ENCODE data around the gene S1PR2.
"Not testable (repeated sequence)": the region's sequence is repeated elsewhere in the genome, so short reads cannot be mapped to it uniquely, and the experiment has no call there.

S1PR2 gene

DNA sequence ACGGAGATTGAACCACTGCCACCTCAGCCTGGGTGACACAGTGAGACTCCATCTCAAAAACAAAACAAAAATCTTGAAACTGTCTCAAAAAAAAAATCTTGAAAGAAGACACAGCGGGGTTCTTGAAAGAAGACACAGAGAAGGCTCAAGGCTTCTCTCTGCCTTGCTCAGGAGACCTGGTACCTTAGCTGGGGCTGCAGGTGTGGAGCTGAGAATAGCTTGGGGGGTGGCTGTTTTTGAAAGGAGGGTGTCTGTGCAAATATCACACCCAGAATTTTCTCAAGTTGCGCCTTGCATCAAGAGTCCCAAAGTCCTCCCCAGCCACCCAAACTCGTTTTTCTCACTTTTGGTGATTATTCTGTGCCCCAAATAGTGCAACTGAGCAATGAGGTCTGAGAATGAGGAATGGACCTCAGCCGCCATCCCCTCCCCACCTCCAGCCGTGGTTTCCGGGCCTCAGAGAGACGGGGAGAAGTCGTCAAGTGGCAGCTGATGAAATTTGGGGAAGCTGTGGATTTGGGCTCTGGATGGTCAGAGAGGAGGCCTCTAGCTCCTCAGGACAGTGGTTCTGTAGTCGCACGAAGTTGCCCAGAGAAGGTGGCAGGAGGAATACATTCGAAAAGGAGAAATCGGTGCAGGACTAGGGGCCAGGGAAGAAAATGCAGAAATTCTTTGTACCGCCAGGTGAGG, 8.8 kb downstream of the S1PR2 start:
- DNase-seq, result no peak

DNA sequence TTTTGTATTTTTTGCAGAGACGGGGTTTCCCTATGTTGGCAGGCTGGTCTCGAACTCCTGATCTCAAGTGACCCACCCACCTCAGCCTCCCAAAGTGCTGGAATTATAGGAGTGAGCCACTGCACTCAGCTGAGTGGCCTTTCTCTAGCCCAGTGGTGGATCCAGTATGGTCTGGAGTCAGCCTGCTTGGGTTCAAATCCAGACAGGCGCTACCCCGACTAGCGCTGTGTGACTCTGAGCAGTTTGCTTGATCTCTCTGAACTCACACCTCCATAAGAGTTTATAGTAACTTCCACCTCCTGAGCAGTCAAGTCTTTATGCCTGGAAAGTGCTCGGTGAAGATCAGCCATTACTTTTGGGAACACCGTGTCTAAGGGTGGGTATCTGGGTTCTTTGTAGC, 10.4 kb downstream of the S1PR2 start:
- DNase-seq, result no peak

DNA sequence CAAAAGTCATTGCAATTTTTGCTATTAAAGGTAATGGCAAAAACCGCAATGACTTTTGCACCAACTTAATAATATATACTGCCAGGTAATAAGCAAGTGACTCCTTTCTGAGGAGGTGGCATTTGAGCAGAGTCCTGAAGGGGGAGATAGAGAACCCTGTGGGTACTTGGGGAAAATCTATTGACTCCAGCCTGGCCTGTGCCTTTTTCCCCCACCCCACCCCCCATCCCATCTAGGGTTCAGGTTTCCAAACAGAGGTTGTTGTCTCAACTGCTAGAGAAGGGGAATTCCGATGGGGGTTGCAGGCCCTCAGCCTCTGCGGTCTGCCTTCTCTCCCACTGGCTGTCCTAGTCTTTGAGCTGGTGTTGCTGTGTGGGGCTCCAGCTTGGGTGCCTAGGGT, 11.5 kb downstream of the S1PR2 start:
- peak; percentile 36 for DNase-seq

DNA sequence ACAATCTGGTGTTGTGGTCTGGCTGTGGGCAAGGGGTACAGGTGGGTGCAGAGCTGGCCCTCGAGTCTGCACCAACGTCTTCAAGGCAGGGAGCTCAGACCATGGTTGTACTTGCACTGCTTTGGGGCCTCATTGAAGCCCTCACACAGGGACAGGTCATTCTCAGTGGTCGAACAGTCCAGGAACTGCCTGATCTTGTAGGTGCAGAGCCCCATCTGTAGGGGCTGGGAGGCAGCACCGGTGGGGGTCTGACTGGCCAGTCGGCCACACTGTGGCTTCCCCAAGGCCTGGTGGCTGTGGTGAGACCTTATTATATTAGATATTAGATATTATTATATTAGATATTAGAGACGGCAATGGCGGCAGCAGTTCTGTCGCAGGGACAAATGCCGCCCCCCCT, 14.0 kb downstream of the S1PR2 start:
- DNase-seq, result no peak

- no peak for DNase-seq
These were observed 16.3 kb downstream of the S1PR2 start for GRCh38 chr19:10214784-10215183.

GRCh38 chr19:10211691-10212090, 19.4 kb downstream of the S1PR2 start:
- no peak for DNase-seq

- DNase-seq, result no peak
These were observed 20.1 kb downstream of the S1PR2 start for GRCh38 chr19:10211061-10211460.

DNA sequence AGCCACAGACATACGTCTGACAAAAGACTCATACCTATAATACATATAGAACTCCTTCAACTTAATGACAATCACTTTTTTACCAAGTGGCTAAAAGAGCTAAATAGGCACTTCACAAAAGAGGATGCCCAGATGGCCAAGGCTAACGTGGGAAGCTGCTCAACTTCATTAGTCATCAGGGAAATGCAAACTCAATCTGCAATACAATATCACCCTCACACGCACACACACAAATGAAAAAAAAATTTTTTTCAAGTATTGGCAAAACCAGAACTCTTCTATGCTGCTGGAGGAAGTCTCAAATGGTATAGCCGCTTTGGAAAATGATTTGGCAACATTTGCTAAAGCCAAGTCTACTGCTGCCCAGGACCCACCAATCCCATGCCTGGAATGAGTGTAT, 21.8 kb downstream of the S1PR2 start:
- no peak for DNase-seq

DNA sequence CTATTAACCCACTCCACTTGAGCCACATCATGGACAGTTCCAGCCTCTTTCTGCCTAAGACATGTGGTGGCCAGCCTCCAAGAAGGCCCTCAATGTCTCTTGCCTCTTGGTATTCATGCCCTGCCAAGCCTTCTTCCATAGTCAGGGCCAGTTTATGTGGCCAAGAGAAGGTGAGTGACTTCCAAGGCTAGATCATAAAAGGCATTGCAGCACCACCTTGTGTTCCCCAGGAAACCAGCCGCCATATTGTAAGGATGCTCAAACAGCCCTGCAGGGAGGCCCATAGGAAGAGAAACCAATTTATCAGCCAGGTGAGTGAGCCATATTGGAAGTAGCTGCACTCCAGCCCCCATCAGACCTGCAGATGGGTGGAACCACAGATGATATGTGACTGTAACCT, 24.1 kb downstream of the S1PR2 start:
- DNase-seq, result no peak

- no peak for DNase-seq
These were observed 24.8 kb downstream of the S1PR2 start for GRCh38 chr19:10206226-10206885.

GRCh38 chr19:10205636-10206035, 25.5 kb downstream of the S1PR2 start:
- DNase-seq, result no peak

DNA sequence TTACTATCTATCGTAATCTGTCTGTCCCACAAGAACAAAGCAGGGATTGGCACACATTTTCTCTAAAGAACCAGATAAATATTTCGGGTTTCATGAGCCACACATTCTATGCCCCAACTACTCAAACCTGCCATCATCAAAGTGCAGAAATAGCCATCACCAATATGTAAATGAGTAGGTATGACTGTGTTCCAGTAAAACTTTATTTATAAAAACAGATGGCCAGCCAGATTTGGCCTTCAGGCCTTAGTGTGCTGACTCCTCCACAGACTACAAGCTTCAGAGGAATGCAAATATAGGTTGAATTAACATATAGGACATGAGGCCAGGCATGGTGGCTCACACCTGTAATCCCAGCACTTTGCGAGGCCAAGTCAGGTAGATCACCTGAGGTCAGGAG, 27.4 kb downstream of the S1PR2 start:
- DNase-seq, result no peak

DNA sequence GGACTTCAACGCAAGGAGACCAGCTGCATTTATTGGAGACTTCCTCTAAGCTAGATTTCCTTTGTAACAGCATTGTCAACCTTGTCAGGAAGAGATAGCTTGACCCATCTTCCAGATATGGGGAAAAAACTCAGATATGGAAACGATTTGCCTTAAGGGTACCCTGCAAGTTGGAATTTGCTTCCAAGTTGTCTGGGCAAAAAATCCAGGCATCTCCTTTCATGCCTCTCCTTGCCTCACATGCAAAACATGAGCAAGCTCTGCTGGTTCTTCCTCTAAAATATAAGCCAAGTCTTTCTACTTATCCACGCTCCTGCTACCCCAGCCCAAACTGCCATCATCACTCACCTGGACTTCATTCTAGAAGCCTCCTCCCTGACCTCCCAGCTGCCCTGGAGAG, 30.0 kb downstream of the S1PR2 start:
- no peak for DNase-seq

DNA sequence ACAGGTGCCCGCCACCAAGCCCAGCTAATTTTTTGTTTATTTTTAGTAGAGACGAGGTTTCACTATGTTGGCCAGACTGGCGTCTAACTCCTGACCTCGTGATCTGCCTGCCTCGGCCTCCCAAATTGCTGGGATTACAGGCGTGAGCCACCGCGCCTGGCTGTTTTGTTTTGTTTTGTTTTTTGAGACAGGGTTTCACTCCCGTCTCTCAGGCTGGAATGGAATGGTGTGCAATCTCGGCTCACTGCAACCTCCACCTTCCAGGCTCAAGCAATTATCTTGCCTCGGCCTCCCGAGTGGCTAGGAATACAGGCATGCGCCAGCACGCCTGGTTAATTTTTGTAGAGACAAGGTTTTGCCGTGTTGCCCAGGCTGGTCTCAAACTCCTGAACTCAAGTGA, 31.0 kb downstream of the S1PR2 start:
- not testable (repeated sequence) for DNase-seq

GRCh38 chr19:10198889-10199644, 32.1 kb downstream of the S1PR2 start:
- peak; percentile 12 for DNase-seq

- no peak for DNase-seq
These were observed 36.0 kb downstream of the S1PR2 start for GRCh38 chr19:10195199-10195519.

DNA sequence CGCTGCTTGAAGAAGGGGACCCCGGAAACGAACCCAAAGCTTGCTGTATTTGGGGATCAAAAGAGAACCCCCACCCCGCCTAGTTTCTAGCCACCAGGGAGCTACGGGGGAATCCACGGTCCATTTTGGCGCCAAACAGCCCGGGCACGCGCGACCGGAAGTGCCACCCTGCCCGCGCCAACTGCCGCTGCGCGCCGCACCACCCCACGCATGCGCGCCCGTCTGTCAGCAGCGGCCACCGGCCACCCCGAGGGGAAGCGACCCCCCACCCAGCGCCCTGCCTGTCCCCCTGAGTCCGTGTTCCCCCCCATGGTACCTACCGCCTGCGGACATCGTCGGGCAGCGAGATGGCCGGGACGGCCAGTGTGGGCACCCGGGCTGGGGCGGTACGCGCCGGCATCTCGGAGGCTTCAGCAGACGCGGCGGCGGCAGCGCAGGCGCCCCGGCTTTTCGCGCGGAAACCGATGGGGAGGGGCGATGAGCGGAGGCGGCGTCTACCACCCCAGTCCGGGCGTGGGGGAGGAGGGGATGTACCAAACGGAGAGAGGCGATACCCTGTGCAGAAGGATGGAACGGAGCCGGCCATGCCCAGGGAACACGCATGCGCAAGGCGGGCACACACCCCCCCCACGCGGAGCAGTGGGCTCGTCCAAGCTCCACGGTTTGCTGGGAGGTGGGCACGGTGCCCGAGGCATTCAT, 36.5 kb downstream of the S1PR2 start, which contains the start of gene DNMT1:
Gene DNMT1, minus strand, starts transcription at position 454 of the 699 bp plus-strand sequence. Its CDS starts 54 bp downstream, at position 400.
- peak; percentile 94 for DNase-seq

GRCh38 chr19:10193790-10194499, 37.2 kb downstream of the S1PR2 start:
- no peak for DNase-seq

GRCh38 chr19:10192922-10193321, 38.2 kb downstream of the S1PR2 start:
- DNase-seq, result no peak

DNA sequence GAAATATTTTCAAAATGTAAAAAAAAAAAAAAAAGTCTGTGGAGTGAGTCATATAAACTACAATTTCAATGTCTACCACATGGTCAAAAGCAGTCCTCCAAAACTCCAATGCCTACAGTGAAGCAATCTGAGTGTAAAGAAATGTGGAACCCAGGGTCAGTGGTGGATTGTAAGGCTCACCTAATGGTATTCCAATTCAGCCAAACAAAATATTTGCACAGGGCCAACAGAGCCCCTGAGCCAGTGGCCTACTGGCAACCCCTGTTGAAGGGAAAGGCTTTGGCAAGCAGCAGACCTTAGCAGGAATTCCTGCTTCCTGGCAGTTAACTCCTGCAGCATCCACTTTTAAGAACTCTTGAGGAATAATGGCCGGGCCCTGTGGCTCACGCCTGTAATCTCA, 39.8 kb downstream of the S1PR2 start:
- DNase-seq, result no peak

DNA sequence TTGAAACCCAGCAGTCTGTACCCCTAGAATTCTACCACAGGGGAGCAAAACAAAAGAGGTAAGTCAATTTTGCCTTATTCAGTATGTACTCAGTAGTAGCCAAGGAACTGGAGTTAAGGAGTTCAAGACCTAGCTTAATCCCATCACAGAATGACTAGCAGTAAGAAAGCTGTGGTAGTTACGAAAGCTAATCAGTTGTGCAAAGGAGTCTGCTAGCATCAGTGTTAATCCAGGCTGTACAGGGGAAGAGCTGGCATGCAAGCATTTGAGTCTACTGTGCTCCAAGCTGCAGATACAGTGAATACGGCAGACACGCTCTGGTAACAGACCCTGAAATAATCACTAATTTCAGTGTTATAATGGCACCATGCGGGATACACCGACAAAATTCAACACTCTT, 41.1 kb downstream of the S1PR2 start:
- DNase-seq, result no peak

GRCh38 chr19:10189616-10190015, 41.5 kb downstream of the S1PR2 start:
- no peak for DNase-seq

DNA sequence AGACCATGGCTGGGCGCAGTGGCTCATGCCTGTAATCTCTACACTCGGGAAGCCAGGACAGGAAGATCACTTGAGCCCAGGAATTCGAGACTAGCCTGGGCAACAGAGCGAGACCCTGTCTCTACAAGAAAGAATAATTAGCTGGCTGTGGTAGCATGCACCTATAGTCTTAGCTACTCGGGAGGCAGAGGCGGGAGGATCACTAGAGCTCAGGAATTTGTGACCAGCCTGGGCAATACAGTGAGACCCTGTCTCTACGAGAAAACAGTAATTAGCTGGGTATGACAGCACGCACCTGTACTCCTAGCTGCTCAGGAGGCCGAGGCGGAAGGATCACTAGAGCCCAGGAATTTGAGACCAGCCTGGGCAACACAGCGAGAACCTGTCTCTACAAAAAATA, 43.8 kb downstream of the S1PR2 start:
- no peak for DNase-seq

All from central memory CD4-positive, alpha-beta T cell (primary cell).